Measurements from ENCODE around the gene GLI3.

Gene GLI3

GRCh38 chr7:42236976-42237810 is at the start of gene GLI3:
TSS of gene GLI3 (minus strand) at chr7:42237209. CDS start at chr7:42223253, 13,956 bp downstream.
- in situ Hi-C loops (cut with MboI; ENCODE audit: low pct_unique_long_range_greater_than_20kb, low sequenced_read_pairs), result no loop called here
- DNase-seq, result peak; percentile 47

GRCh38 chr7:42285383-42285824 is 48.4 kb upstream of the GLI3 start:
- in situ Hi-C loops (cut with MboI; ENCODE audit: low pct_unique_long_range_greater_than_20kb, low sequenced_read_pairs), result no loop called here
- no peak for DNase-seq

GRCh38 chr7:42283553-42283952 is 46.5 kb upstream of the GLI3 start:
- in situ Hi-C loops (cut with MboI; ENCODE audit: low pct_unique_long_range_greater_than_20kb, low sequenced_read_pairs), result no loop called here
- DNase-seq, result no peak

GRCh38 chr7:42278344-42278743 is 41.3 kb upstream of the GLI3 start:
- in situ Hi-C loops (cut with MboI; ENCODE audit: low pct_unique_long_range_greater_than_20kb, low sequenced_read_pairs), result no loop called here
- DNase-seq, result no peak

- no peak for DNase-seq
- in situ Hi-C loops (cut with MboI; ENCODE audit: low pct_unique_long_range_greater_than_20kb, low sequenced_read_pairs), result no loop called here
Observed at GRCh38 chr7:42274053-42274452, 37.0 kb upstream of the GLI3 start.

- in situ Hi-C loops (cut with MboI; ENCODE audit: low pct_unique_long_range_greater_than_20kb, low sequenced_read_pairs), result no loop called here
- DNase-seq, result no peak
Observed at GRCh38 chr7:42272793-42273665, 36.0 kb upstream of the GLI3 start.

GRCh38 chr7:42269161-42269560 is 32.2 kb upstream of the GLI3 start:
- DNase-seq, result no peak
- in situ Hi-C loops (cut with MboI; ENCODE audit: low pct_unique_long_range_greater_than_20kb, low sequenced_read_pairs), result no loop called here

GRCh38 chr7:42264702-42265101 is 27.7 kb upstream of the GLI3 start:
- in situ Hi-C loops (cut with MboI; ENCODE audit: low pct_unique_long_range_greater_than_20kb, low sequenced_read_pairs), result no loop called here
- no peak for DNase-seq

- in situ Hi-C loops (cut with MboI; ENCODE audit: low pct_unique_long_range_greater_than_20kb, low sequenced_read_pairs), result no loop called here
- DNase-seq, result no peak
Observed at GRCh38 chr7:42263971-42264370, 27.0 kb upstream of the GLI3 start.

GRCh38 chr7:42262964-42263363 is 26.0 kb upstream of the GLI3 start:
- in situ Hi-C loops (cut with MboI; ENCODE audit: low pct_unique_long_range_greater_than_20kb, low sequenced_read_pairs), result no loop called here
- DNase-seq, result no peak

GRCh38 chr7:42254217-42254616 is 17.2 kb upstream of the GLI3 start:
- DNase-seq, result no peak
- in situ Hi-C loops (cut with MboI; ENCODE audit: low pct_unique_long_range_greater_than_20kb, low sequenced_read_pairs), result no loop called here

GRCh38 chr7:42253316-42253715 is 16.3 kb upstream of the GLI3 start:
- DNase-seq, result no peak

GRCh38 chr7:42250411-42250810 is 13.4 kb upstream of the GLI3 start:
- in situ Hi-C loops (cut with MboI; ENCODE audit: low pct_unique_long_range_greater_than_20kb, low sequenced_read_pairs), result no loop called here
- DNase-seq, result no peak

More at GRCh38 chr7:42253316-42253715, 16.3 kb upstream of the GLI3 start:
- in situ Hi-C loops (cut with MboI; ENCODE audit: low pct_unique_long_range_greater_than_20kb, low sequenced_read_pairs), result no loop called here

- DNase-seq, result no peak
- in situ Hi-C loops (cut with MboI; ENCODE audit: low pct_unique_long_range_greater_than_20kb, low sequenced_read_pairs), result no loop called here
Observed at GRCh38 chr7:42248579-42248978, 11.6 kb upstream of the GLI3 start.

- DNase-seq, result no peak
- in situ Hi-C loops (cut with MboI; ENCODE audit: low pct_unique_long_range_greater_than_20kb, low sequenced_read_pairs), result no loop called here
Observed at GRCh38 chr7:42247301-42247700, 10.3 kb upstream of the GLI3 start.

GRCh38 chr7:42244828-42245227 is 7.8 kb upstream of the GLI3 start:
- DNase-seq, result no peak
- in situ Hi-C loops (cut with MboI; ENCODE audit: low pct_unique_long_range_greater_than_20kb, low sequenced_read_pairs), result no loop called here

- DNase-seq, result no peak
- in situ Hi-C loops (cut with MboI; ENCODE audit: low pct_unique_long_range_greater_than_20kb, low sequenced_read_pairs), result no loop called here
Observed at GRCh38 chr7:42242381-42242780, 5.4 kb upstream of the GLI3 start.

- in situ Hi-C loops (cut with MboI; ENCODE audit: low pct_unique_long_range_greater_than_20kb, low sequenced_read_pairs), result no loop called here
- DNase-seq, result no peak
Observed at GRCh38 chr7:42241424-42241823, 4.4 kb upstream of the GLI3 start.

GRCh38 chr7:42240416-42240815 is 3.4 kb upstream of the GLI3 start:
- in situ Hi-C loops (cut with MboI; ENCODE audit: low pct_unique_long_range_greater_than_20kb, low sequenced_read_pairs), result no loop called here

GRCh38 chr7:42238709-42239366 is 1.8 kb upstream of the GLI3 start:
- in situ Hi-C loops (cut with MboI; ENCODE audit: low pct_unique_long_range_greater_than_20kb, low sequenced_read_pairs), result no loop called here
- no peak for DNase-seq

More at GRCh38 chr7:42240416-42240815, 3.4 kb upstream of the GLI3 start:
- DNase-seq, result no peak
